Glomerular visceral epithelial cell (primary cell): Measurements from ENCODE around the gene FAM227B.
A peak's percentile ranks its signal among the peaks of the same experiment; 100 is the strongest.
"Not testable (repeated sequence)": the region's sequence is repeated elsewhere in the genome, so short reads cannot be mapped to it uniquely, and the experiment has no call there.

Experiments used
- DNase-seq: peaks from one replicate; pipeline ENCODE4 v3.0.0-alpha.2; 2016; ENCODE audit errors: extremely low spot score

FAM227B gene

GRCh38 chr15:49612240-49612639 lies 8.4 kb downstream of the FAM227B start:
- not testable (repeated sequence) for DNase-seq

GRCh38 chr15:49610157-49610918 lies 10.3 kb downstream of the FAM227B start:
- no peak for DNase-seq

GRCh38 chr15:49606594-49606993 lies 14.0 kb downstream of the FAM227B start:
- no peak for DNase-seq

- DNase-seq = no peak
Observed at GRCh38 chr15:49605588-49605987, 15.0 kb downstream of the FAM227B start.

- no peak for DNase-seq
Observed at GRCh38 chr15:49604625-49605409, 15.8 kb downstream of the FAM227B start.

GRCh38 chr15:49592829-49593316 lies 27.7 kb downstream of the FAM227B start:
- not testable (repeated sequence) for DNase-seq

GRCh38 chr15:49589030-49589429 lies 31.6 kb downstream of the FAM227B start:
- DNase-seq = no peak

GRCh38 chr15:49573421-49573820 lies 47.2 kb downstream of the FAM227B start:
- no peak for DNase-seq

GRCh38 chr15:49570672-49571071 lies 49.9 kb downstream of the FAM227B start:
- no peak for DNase-seq

GRCh38 chr15:49570174-49570573 lies 50.4 kb downstream of the FAM227B start:
- DNase-seq = no peak

GRCh38 chr15:49560045-49560444 lies 60.6 kb downstream of the FAM227B start:
- no peak for DNase-seq

- DNase-seq = no peak
Observed at GRCh38 chr15:49558929-49559328, 61.7 kb downstream of the FAM227B start.

- DNase-seq = no peak
Observed at GRCh38 chr15:49556437-49556836, 64.2 kb downstream of the FAM227B start.

GRCh38 chr15:49550342-49550741 lies 70.3 kb downstream of the FAM227B start:
- not testable (repeated sequence) for DNase-seq

GRCh38 chr15:49538520-49538919 lies 82.1 kb downstream of the FAM227B start:
- no peak for DNase-seq

- DNase-seq = no peak
Observed at GRCh38 chr15:49530092-49530491, 90.5 kb downstream of the FAM227B start.

GRCh38 chr15:49528289-49528688 lies 92.3 kb downstream of the FAM227B start:
- DNase-seq = no peak

- DNase-seq = no peak
Observed at GRCh38 chr15:49521802-49522201, 98.8 kb downstream of the FAM227B start.

GRCh38 chr15:49512739-49513138 lies 107.9 kb downstream of the FAM227B start:
- not testable (repeated sequence) for DNase-seq

- DNase-seq = no peak
Observed at GRCh38 chr15:49507261-49507660, 113.4 kb downstream of the FAM227B start.

- peak; percentile 11 for DNase-seq
Observed at GRCh38 chr15:49506341-49506740, 114.3 kb downstream of the FAM227B start.

GRCh38 chr15:49501586-49501985 lies 119.0 kb downstream of the FAM227B start:
- no peak for DNase-seq
